Right atrium auricular region (tissue), 2 donors: ENCODE measurements around the gene ZNF597. TPM values are rescaled to one million over a fixed set of nuclear protein-coding genes. Genes with fewer than 3 reads are reported as not detected.

Experiments
- DNase-seq: peaks from one replicate; pipeline ENCODE4 v3.0.0-alpha.2; 2019; ENCODE audit warnings: low spot score
- H3K27ac ChIP-seq, 2 donors: fragments of 200-600 bp; sonication (generic); 1 replicate in 1 of 2; 2 replicates in 1 of 2; pipeline ENCODE4 v1.5.1; 2016 to 2019
- H3K27me3 ChIP-seq, 2 donors: fragments of 200-600 bp; sonication (generic); one replicate each; pipeline versions ENCODE4 v1.5.1 to v1.6.0; 2017 to 2019
- H3K36me3 ChIP-seq: fragments of 200-600 bp; sonication (generic); one replicate; pipeline ENCODE4 v1.5.1; 2016
- H3K4me1 ChIP-seq, 2 donors: fragments of 200-600 bp; sonication (generic); one replicate each; pipeline versions ENCODE4 v1.5.1 to v1.6.0; 2017 to 2019
- H3K4me3 ChIP-seq, 2 donors: fragments of 200-600 bp; sonication (generic); 1 replicate in 1 of 2; 2 replicates in 1 of 2; pipeline ENCODE4 v1.5.1; 2017 to 2019; ENCODE audit warnings: mild to moderate bottlenecking in 1 of 2, moderate library complexity in 1 of 2
- H3K9me3 ChIP-seq, 2 donors: fragments of 200-600 bp; sonication (generic); one replicate each; pipeline ENCODE4 v1.5.1; 2019
- CTCF ChIP-seq, 2 donors: fragments of 200-600 bp; sonication (generic); IDR thresholded peaks; one replicate each; pipeline ENCODE4 v1.5.1; 2019; ENCODE audit warnings: antibody characterized with exemption in 2 of 2
- total RNA-seq, 2 donors: library from RNA; depleted of rRNA; stranded (reverse); fragments of >200 nt; gene quantifications; one replicate each; pipeline ENCODE4 v1.1.0, GENCODE V29; 2016

The ZNF597 gene
- total RNA-seq, 2 donors from 2014 or later: 1.3 to 2.2 TPM

- DNase-seq: no peak
- TF ChIP-seq CTCF (IDR thresholded peaks at IDR 0.05): no peak
- Histone ChIP-seq H3K4me3 (no peak overlapping the region), H3K36me3 (peaks cover 60% of the 10 kb centered on the region), H3K27me3 (no peaks in the 10 kb centered on the region), H3K4me1 (no peaks in the 10 kb centered on the region), H3K9me3 (peaks cover 41 to 97% of the 10 kb centered on the region in 2 donors), H3K27ac (no peak overlapping the region)
Measured at GRCh38 chr16:3408561-3409197, 34.6 kb downstream of the ZNF597 start.

GRCh38 chr16:3401719-3402397, 41.4 kb downstream of the ZNF597 start:
- H3K27me3 ChIP-seq: no peaks in the 10 kb centered on the region
- peaks cover 42% of the 10 kb centered on the region for H3K36me3 ChIP-seq
- H3K27ac ChIP-seq: peak overlapping the region; percentile 86 to 90
- peaks cover 5 to 41% of the 10 kb centered on the region in 2 donors for H3K9me3 ChIP-seq
- peak overlapping the region; percentile 90 to 94 for H3K4me3 ChIP-seq
- no peak for TF ChIP-seq CTCF (IDR thresholded peaks at IDR 0.05)
- H3K4me1 ChIP-seq: peaks cover 0 to 18% of the 10 kb centered on the region in 2 donors
- no peak for DNase-seq

- Histone ChIP-seq H3K27me3 (no peaks in the 10 kb centered on the region), H3K36me3 (peaks cover 42% of the 10 kb centered on the region), H3K4me3 (peak within 1 kb of the TSS; percentile 90 to 94), H3K9me3 (peaks cover 1 to 39% of the 10 kb centered on the region in 2 donors), H3K27ac (peak within 1 kb of the TSS; percentile 86 to 90), H3K4me1 (peaks cover 0 to 18% of the 10 kb centered on the region in 2 donors)
- TF ChIP-seq CTCF (IDR thresholded peaks at IDR 0.05): peak in 1 of 2 donors; percentile 26
- DNase-seq: peak; percentile 98
Measured at GRCh38 chr16:3400779-3401688, 42.3 kb downstream of the ZNF597 start, which contains the start of the genes ZNF174 and ZSCAN32. ZNF174 (plus strand) TSS chr16:3401215; CDS start chr16:3402005, 790 bp downstream. ZSCAN32 (minus strand) TSS chr16:3401004; CDS start chr16:3397557, 3,447 bp downstream.

GRCh38 chr16:3400446-3400778, 42.9 kb downstream of the ZNF597 start:
- H3K36me3 ChIP-seq: peaks cover 39% of the 10 kb centered on the region
- H3K4me1 ChIP-seq: peaks cover 0 to 18% of the 10 kb centered on the region in 2 donors
- no peaks in the 10 kb centered on the region for H3K27me3 ChIP-seq
- no peak for TF ChIP-seq CTCF (IDR thresholded peaks at IDR 0.05)
- DNase-seq: no peak
- peak overlapping the region; percentile 90 to 94 for H3K4me3 ChIP-seq
- peaks cover 0 to 33% of the 10 kb centered on the region in 2 donors for H3K9me3 ChIP-seq
- peak overlapping the region; percentile 86 to 90 for H3K27ac ChIP-seq

- peaks cover 11 to 85% of the 10 kb centered on the region in 2 donors for H3K9me3 ChIP-seq
- peaks cover 81% of the 10 kb centered on the region for H3K36me3 ChIP-seq
- DNase-seq: no peak
- H3K4me3 ChIP-seq: no peak overlapping the region
- no peak overlapping the region for H3K27ac ChIP-seq
- H3K27me3 ChIP-seq: no peaks in the 10 kb centered on the region
- no peaks in the 10 kb centered on the region for H3K4me1 ChIP-seq
- no peak for TF ChIP-seq CTCF (IDR thresholded peaks at IDR 0.05)
Measured at GRCh38 chr16:3389663-3390338, 53.5 kb downstream of the ZNF597 start.
